SK-N-SH treated with all-trans-retinoic acid at 6 μM for 48 hours (cell line): ENCODE data around the gene TXNRD2.

ENCODE experiments used
- GLIS3 ChIP-seq: fragments of 250-450 bp; sonication (Bioruptor Pico); IDR thresholded peaks from 2 replicates; pipeline ENCODE4 v1.5.0; 2020; ENCODE audit warnings: mild to moderate bottlenecking, moderate library complexity
- TF ChIP-seq, protein P1 (sequence below): fragments of 250-450 bp; sonication (Bioruptor Pico); IDR thresholded peaks from 2 replicates; pipeline ENCODE4 v1.8.0; 2020; ENCODE audit warnings: mild to moderate bottlenecking, moderate library complexity, borderline replicate concordance

DNA sequence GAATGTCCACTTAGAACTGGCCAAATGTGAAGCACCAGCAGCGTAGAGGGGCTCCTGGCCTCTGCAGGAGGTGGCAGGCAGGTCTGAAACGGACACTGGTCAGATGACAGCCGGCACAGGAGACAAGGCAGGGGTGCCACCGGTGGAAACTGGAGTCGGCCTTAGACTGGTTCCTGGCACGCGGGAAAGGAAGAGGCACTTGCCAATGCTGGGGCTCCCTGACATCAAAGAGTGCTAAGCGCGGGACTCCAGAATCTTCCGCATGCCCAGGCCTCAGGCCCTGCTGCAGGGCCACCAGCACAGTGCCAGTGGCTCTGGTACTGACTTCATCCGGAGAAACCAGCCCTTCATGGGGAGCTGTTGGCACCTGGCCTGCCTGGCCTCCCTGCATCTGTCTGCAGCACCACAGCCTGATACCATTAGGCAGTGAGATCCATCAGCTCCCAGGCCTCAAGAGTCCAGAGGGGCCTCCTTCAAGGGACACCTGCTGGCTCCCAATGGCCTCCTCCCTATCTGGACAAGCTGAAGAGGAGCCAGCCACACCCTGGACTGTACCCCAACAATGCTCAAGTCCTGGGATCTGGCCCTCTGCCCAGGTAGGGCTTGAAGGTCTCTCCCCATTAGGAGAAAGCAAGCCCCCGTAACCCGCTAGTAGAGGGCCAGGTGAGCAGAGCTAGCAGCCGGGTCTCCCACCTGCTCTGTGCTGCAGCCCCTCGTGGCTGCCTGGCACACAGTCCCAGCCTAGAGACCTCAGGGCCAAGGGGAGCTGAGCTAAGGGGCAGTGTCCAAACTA, 57.3 kb downstream of the TXNRD2 start:
- no peak for TF ChIP-seq GLIS3 (CRISPR knock-in tag)
- TF ChIP-seq, protein P1, sequence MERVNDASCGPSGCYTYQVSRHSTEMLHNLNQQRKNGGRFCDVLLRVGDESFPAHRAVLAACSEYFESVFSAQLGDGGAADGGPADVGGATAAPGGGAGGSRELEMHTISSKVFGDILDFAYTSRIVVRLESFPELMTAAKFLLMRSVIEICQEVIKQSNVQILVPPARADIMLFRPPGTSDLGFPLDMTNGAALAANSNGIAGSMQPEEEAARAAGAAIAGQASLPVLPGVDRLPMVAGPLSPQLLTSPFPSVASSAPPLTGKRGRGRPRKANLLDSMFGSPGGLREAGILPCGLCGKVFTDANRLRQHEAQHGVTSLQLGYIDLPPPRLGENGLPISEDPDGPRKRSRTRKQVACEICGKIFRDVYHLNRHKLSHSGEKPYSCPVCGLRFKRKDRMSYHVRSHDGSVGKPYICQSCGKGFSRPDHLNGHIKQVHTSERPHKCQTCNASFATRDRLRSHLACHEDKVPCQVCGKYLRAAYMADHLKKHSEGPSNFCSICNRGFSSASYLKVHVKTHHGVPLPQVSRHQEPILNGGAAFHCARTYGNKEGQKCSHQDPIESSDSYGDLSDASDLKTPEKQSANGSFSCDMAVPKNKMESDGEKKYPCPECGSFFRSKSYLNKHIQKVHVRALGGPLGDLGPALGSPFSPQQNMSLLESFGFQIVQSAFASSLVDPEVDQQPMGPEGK (CRISPR knock-in tag): no peak
